ENCODE results near the gene ERI3.

The ERI3 gene

DNA sequence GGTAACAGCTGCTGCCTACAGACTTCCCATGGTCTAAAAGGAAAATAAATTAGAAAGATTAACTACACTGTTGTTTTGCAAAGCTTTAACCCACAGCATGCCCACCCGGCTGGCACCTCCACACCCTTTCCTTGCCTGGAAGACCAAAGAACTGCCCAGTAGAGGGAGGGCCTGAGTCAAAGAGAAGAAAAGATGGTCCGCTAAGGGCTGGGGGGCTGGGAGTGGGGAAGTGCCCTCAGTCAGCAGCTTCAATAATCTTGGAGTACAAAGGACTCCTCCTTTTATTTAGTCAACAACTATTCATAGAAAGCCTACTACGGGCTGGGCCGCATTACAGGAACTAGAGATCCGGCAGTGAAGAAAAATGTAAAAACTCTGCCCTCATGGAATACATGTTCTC lies 40.6 kb downstream of the ERI3 start:
- peaks cover 73% of the 10 kb centered on the region for H3K36me3 Mint-ChIP-seq (ENCODE audit: low read depth)
- H3K9me3 Mint-ChIP-seq = no peaks in the 10 kb centered on the region
- no peak overlapping the region for H3K4me3 Mint-ChIP-seq
- H3K27me3 Mint-ChIP-seq (ENCODE audit: low read depth) = no peaks in the 10 kb centered on the region
- peaks cover 26% of the 10 kb centered on the region for H3K4me1 Mint-ChIP-seq
- TF ChIP-seq, protein P1, sequence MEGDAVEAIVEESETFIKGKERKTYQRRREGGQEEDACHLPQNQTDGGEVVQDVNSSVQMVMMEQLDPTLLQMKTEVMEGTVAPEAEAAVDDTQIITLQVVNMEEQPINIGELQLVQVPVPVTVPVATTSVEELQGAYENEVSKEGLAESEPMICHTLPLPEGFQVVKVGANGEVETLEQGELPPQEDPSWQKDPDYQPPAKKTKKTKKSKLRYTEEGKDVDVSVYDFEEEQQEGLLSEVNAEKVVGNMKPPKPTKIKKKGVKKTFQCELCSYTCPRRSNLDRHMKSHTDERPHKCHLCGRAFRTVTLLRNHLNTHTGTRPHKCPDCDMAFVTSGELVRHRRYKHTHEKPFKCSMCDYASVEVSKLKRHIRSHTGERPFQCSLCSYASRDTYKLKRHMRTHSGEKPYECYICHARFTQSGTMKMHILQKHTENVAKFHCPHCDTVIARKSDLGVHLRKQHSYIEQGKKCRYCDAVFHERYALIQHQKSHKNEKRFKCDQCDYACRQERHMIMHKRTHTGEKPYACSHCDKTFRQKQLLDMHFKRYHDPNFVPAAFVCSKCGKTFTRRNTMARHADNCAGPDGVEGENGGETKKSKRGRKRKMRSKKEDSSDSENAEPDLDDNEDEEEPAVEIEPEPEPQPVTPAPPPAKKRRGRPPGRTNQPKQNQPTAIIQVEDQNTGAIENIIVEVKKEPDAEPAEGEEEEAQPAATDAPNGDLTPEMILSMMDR (IDR thresholded peaks at IDR 0.05; ENCODE audit: unreplicated experiment in 3 of 3) = peak in 1 of 3 experiments; percentile 25
- H3K27ac Mint-ChIP-seq = peak overlapping the region in 2 of 3 experiments; percentile 46 to 78

DNA sequence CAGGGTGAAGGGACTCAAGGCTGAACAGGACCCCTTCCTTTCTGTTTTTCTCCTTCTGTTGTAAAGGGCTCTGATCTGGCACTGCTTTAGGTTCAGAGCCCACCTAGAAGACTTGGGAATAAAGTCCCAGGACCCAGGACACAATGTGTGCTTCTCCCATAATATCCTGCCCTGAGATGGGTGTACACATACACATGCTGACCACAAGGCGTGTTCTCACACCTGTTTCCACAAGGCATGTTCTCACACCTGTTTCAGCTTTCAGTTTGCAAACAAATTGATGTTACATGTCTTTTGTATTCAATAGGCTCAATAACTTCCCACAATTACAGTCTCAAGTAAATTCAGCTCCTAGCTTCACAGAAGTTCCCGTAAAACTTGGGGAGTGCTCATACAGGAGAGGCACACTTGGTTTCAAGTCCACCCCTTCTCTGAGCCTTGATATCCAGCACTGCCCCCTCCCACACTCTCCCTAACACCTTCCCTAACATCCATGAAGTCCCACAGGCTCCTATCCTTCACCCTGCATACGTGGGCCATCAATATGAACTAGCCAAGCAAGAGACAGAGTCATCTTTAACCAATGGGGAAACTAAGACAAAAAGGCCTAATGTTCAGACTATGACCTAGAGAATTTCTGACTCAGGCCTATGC lies 41.7 kb downstream of the ERI3 start:
- TF ChIP-seq, protein P1 (IDR thresholded peaks at IDR 0.05; ENCODE audit: unreplicated experiment in 3 of 3) = no peak
- Mint-ChIP-seq H3K4me3 (no peak overlapping the region), H3K9me3 (no peaks in the 10 kb centered on the region), H3K4me1 (peaks cover 27% of the 10 kb centered on the region), H3K27ac (no peak overlapping the region), H3K36me3 (ENCODE audit: low read depth) (peaks cover 72% of the 10 kb centered on the region), H3K27me3 (ENCODE audit: low read depth) (no peaks in the 10 kb centered on the region)

DNA sequence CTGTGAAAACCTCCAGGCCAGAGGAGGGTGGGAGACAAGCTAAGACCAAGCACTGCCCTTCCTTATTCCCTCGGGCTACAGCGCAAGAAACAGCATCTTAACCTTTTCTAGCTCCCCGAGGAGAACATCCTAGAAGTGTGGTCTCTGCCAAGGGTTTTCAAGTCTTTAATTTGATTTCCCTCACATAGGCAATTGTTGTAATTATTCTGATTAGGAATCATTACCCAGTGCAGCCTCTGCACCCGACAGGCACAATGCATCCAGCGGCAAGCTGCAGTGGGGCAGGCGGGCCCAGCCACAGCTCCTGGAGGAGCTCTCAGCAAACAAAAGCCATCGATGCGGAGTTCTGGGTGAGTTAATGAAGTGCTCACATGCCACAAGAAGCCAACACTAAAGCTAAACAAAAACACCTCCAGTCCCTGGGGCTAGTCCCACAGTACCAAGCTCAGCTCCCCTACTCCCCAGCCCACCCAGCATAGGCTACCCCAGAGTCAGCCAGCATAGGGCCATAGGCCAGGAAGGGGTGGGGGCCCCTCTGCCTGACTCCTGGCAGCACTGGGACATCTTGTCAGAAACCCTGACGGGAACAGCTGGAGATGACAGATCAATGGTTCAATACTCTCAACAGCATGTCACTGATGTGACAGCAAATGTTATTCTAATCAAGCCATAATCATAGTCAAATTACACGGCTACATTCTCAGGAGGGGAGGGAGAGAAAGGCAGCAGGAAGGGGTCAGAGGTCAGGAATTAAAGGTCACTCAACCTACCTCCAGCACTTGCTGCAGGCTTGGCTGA lies 42.5 kb downstream of the ERI3 start:
- Mint-ChIP-seq H3K9me3 (no peaks in the 10 kb centered on the region), H3K36me3 (ENCODE audit: low read depth) (peaks cover 72% of the 10 kb centered on the region), H3K27me3 (ENCODE audit: low read depth) (no peaks in the 10 kb centered on the region), H3K4me1 (peaks cover 33% of the 10 kb centered on the region), H3K4me3 (no peak overlapping the region), H3K27ac (peak overlapping the region in 1 of 3 experiments; percentile 30)
- TF ChIP-seq, protein P1 (IDR thresholded peaks at IDR 0.05; ENCODE audit: unreplicated experiment in 3 of 3) = no peak

DNA sequence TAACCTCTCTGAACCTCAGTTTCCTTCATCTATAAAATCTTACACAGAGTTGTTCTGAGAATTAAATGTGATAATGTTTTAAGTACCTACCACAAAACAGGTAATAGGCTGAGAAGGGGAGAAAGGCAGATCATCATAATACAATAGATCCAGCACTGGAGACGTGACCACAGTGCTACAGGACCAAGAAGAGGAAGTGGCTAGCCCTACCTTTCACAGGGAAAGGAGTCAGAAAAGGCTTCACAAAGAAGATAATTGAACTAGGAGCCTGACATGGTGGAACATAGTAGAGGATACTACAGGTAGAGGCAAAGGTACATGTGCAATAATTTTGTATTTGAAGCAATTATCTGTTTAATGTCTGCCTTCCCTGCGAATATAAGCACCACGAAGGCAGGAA lies 45.1 kb downstream of the ERI3 start:
- no peak overlapping the region for H3K4me3 Mint-ChIP-seq
- no peaks in the 10 kb centered on the region for H3K9me3 Mint-ChIP-seq
- TF ChIP-seq, protein P1 (IDR thresholded peaks at IDR 0.05; ENCODE audit: unreplicated experiment in 3 of 3) = no peak
- peaks cover 26% of the 10 kb centered on the region for H3K4me1 Mint-ChIP-seq
- H3K27me3 Mint-ChIP-seq (ENCODE audit: low read depth) = no peaks in the 10 kb centered on the region
- peaks cover 83% of the 10 kb centered on the region for H3K36me3 Mint-ChIP-seq (ENCODE audit: low read depth)
- peak overlapping the region in 1 of 3 experiments; percentile 4 for H3K27ac Mint-ChIP-seq

DNA sequence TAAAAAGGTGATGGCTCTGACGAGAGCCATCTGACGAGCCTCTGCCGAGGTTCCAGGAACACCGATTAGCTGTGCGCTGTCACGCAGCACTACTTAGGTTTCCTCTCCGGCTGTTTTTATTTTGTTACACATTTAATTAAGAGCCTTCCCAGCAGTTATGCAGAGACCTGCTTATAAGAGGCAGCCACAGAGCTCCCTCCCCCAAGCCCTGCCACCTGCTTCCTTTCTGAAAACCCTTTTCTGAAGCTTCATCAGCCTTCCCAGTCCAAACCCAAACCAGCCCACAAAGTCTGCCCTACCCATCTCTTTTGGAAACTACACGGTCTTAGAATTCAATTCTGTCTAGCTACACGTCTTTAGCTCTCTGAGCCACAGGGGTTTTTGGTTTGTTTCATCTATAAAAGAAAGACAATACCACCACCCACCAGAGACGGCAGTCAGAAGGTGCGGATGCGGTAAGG lies 49.1 kb downstream of the ERI3 start:
- peaks cover 31% of the 10 kb centered on the region for H3K4me1 Mint-ChIP-seq
- peaks cover 3% of the 10 kb centered on the region for H3K27me3 Mint-ChIP-seq (ENCODE audit: low read depth)
- peaks cover 88% of the 10 kb centered on the region for H3K36me3 Mint-ChIP-seq (ENCODE audit: low read depth)
- peak overlapping the region; percentile 38 to 94 (median 65) for H3K27ac Mint-ChIP-seq
- no peaks in the 10 kb centered on the region for H3K9me3 Mint-ChIP-seq
- no peak overlapping the region for H3K4me3 Mint-ChIP-seq
- TF ChIP-seq, protein P1 (IDR thresholded peaks at IDR 0.05; ENCODE audit: unreplicated experiment in 3 of 3) = no peak

All from nephron (organoid).